GM21786 (cell line): Measurements from ENCODE around the gene TNFSF13.
"Not testable (repeated sequence)": the region's sequence is repeated elsewhere in the genome, so short reads cannot be mapped to it uniquely, and the experiment has no call there.

Experiments
- ATAC-seq: cut with Tn5 transposase; IDR thresholded peaks from one replicate; pipeline ENCODE4 v1.9.1; 2021; ENCODE audit not compliant: unreplicated experiment

Gene TNFSF13

DNA sequence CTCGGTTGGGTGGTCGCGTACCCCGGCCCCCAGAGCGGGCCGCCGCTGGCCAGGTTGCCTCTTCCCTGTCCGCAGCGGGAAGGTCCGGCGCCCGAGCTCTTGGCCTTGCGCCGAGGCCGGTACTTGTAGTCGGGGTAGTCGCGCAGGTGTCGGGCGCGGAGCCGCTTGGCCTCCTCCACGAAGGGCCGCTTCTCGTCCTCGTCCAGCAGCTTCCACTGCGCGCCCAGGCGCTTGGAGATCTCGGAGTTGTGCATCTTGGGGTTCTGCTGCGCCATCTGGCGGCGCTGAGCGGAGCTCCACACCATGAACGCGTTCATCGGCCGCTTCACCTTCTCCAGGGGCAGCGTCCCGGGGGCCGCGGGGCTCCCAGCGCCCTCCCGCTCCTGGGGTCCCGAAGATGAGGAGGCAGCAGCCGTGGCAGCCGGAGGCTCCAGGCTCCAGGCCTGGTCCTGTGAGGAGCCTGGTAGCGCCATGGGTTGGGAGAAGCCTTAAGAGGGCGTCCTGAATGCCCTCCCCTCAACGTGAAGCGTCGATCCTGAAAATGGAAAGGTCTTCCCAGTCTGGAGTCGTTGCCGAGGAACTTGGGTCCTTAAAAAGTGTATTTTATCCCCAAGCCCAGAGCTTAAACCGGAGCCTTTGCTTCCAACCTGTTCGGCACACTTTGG lies 30.8 kb downstream of the TNFSF13 start:
- no peak for ATAC-seq

DNA sequence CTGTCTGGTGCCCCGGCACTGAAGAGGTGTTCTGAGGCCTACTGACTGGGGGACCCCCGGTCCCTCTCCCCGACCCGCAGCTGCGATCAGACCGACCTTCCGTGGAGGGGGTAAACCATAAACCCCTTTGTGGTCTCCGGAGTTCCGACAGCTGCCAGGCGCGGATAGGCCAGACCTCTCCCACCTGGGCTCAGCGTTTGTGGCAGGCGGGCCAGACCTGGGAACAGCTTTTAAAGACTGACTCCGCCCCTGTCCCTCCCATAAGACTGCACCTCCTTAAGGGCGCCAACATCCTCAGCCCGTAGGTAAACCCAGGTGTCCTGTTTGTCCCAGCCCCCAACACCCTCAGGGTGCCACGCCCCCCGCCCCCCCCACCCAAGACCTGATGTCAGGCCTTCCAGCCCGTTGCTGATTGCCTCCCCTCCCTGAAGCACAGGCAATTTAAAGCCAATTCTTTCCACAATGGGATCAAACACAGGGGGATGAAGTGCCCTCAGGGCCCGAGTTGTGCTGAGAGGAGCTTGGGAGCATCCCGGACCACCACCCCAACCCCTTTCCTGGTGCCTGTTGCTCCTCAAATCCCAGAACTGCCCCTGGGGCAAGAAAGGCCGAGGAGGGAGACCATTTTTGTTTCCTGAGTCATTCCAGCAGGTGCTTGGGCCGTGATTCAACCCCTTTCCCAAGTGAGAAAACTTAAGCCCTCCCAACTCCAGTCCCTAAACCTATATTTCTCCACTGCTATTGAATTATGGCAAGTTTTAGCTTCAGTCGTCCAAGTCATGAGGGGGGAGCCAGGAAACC lies 31.5 kb downstream of the TNFSF13 start, which contains the start of gene SOX15:
TSS of gene SOX15 (minus strand) at position 204 of the 801 bp plus-strand sequence. CDS start 418 bp downstream, outside the sequence.
- no peak for ATAC-seq

DNA sequence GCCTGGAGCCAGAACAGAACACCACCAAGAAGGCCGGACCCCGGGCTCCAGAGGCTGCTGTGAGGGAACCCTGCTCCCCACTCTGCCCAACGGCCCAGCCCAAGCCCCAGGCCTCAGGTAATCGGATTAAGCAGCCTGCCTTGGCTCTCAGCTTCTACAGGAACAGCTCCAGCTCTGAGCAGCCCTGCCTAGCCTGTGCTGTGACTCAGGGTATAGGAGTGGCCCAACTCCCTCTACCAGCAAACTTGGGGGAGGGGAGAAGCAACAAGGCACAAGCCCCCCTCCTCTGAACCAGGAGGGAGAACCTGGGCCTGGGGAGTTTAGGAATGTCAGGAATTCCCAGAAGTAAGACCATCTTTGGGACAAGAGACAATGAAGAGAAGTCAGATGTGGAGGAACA lies 32.2 kb downstream of the TNFSF13 start:
- ATAC-seq, result no peak

DNA sequence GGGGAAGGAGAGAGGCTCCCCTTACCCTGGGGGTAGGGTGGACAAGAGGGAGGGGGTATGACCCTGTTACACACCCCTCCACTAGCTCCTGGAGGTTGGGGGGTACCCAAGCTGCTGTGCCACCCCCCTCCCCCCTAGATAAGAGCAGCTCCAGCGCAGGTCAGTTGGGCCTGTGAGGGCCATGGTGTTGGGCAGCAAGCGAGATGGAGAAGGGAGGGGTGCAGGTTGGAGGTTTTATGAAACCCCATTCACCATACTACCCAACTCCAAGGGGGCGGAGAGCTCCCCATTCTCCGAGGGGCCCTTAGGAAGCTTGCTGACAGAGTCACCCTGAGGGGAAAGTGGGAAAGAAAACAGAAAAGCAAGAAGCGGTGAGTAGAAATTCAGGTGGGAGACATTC lies 33.0 kb downstream of the TNFSF13 start:
- ATAC-seq, result no peak

DNA sequence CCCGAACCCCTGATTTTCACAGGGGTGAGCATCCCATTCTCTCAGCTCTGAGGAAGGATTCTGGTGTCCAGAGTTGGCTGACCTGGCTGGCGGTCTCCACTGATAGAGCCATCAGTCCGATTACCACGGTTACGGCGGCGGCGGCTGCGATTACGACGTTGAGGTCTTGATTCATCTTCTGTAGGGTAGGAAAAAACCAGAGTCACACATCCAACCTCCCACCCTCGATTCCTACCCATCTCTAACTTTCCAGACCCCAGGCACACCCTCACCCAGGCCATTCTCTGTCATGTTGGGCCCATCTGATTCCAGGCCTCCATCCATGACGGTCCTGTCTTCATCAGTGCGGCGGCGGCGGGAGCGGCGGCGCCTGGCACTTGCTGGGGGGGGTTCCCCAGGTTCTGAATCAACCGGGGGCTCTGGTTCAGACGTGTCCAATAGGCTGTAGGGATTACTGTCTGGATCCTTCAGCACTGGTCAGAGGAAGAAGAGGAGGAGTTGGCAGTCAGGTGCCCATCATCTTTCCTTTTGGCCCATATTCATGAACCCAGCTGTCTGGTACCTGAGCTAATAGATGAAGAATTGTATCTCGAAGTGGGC lies 34.0 kb downstream of the TNFSF13 start:
- no peak for ATAC-seq

DNA sequence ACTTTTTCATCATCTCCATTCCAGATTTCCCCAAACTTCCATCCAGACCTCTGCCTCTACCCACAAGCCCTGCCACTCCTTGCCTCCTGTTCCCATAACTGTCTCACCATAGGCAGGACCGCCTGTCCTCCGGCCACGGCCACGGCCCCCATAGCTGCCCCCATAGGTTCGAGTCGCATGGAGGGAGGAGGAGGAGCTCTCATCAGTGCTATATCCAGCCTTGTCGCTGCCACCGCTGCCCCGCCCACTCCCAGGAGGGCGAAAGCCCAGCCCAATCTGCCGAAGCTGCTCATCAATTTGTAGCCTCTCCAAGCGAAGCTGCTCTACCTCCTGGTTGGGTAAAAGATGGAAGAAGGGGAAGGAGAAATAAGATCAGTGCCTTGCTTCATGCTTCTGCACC lies 34.7 kb downstream of the TNFSF13 start:
- no peak for ATAC-seq

DNA sequence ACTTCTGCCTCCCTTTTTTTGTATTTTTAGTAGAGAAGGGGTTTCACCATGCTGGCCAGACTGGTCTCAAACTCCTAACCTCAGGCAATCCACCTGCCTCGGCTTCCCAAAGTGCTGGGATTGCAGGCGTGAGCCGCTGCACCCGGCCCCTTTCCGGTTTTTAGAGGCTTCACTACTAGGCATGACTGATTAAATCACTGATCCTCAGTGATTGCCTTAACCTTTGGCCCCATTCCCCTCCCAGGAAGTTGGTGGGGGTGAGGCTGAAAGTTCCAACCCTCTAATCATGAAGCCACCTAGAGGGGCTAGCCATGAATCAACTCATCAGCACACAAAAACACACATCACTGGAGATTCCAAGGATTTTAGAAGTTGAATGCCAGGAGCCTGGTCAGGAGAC lies 39.0 kb downstream of the TNFSF13 start:
- ATAC-seq, result not testable (repeated sequence)

DNA sequence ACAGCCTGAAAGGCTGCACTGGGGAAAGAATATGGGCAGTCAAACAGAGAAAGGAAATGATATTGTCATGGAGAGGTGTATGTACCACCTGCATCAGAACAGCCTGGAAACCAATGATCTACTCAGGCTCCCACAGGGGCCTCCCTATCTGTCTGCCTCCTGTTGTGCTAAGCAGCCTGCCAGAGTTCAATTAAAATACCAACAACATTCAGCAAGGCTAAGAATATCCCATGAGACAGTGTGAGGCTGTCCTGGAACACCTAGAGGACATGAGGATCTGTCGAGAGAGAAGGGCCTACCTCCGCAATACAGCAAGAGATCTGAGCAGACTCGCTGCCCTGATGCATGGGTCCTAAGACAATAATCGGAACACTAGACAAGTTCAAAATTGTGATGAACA lies 47.7 kb downstream of the TNFSF13 start:
- ATAC-seq, result no peak

DNA sequence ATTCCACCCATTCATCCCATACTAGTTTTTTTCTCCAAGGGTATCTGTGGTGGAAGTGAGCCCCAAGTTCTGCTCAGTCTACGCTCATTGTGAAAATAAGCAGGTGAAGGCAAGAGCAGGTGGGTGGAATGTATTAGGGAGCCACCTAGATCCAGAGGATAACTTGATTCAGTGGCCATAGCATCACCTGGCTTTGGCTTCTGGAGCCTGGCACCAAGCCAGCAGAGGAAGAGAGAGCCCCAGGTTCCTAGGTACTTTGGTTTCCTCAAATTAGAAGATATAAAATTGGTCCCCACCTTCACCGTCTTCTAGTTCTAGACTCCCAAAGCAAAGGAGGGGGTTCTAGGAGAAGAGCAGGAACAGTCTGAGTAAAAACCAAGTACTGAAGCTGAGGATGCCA lies 52.1 kb downstream of the TNFSF13 start:
- ATAC-seq, result no peak
